GM12874 (cell line): ENCODE data around the gene BUB1.

Source experiments
- TF ChIP-seq, protein P1 (sequence below): IDR thresholded peaks from 2 replicates; pipeline ENCODE4 v1.5.1; 2011; ENCODE audit warnings: low read depth, mild to moderate bottlenecking, control low read depth, low read length, moderate library complexity; ENCODE audit not compliant: insufficient read depth

Gene BUB1

GRCh38 chr2:110645616-110646015 is 32.2 kb downstream of the BUB1 start:
- TF ChIP-seq, protein P1, sequence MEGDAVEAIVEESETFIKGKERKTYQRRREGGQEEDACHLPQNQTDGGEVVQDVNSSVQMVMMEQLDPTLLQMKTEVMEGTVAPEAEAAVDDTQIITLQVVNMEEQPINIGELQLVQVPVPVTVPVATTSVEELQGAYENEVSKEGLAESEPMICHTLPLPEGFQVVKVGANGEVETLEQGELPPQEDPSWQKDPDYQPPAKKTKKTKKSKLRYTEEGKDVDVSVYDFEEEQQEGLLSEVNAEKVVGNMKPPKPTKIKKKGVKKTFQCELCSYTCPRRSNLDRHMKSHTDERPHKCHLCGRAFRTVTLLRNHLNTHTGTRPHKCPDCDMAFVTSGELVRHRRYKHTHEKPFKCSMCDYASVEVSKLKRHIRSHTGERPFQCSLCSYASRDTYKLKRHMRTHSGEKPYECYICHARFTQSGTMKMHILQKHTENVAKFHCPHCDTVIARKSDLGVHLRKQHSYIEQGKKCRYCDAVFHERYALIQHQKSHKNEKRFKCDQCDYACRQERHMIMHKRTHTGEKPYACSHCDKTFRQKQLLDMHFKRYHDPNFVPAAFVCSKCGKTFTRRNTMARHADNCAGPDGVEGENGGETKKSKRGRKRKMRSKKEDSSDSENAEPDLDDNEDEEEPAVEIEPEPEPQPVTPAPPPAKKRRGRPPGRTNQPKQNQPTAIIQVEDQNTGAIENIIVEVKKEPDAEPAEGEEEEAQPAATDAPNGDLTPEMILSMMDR: no peak

- TF ChIP-seq, protein P1: no peak
Measured at GRCh38 chr2:110644357-110644756, 33.5 kb downstream of the BUB1 start.

GRCh38 chr2:110642360-110642759 is 35.5 kb downstream of the BUB1 start:
- TF ChIP-seq, protein P1: no peak

GRCh38 chr2:110639972-110640371 is 37.9 kb downstream of the BUB1 start:
- TF ChIP-seq, protein P1: no peak

DNA sequence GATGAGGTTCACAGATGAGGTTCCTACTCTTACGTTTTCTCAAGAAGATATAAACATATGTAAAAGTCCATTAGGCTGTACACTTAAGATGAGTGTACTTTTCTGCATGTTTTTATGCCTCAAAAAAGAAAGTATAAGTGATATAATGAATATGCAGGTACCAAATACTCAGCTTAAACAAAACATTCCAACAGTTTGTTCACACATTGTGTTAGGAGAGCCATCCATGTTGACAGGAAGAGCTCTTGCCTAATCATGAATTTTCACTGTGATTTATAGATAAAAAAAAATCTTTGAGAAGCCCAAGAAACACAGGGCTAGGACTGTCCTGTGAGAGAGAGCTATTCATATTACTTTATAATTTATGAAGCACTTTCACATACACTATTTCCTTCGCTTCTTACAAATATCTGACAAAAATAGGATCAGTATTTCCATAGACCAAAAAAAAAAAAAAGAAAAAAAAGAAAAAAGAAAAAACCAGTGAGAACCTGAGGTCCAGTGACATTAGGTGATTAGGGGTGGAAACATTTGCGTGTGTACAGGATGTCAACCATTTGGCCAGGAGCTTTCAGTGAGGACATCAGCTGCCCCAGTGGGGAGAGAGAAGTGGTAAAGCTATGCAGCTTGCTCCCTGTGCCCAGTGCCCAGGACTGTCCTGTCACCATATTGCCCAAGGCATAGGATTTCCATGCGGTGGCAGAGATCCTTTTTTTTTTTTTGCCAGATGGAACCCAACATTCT is 38.7 kb downstream of the BUB1 start:
- TF ChIP-seq, protein P1: no peak

DNA sequence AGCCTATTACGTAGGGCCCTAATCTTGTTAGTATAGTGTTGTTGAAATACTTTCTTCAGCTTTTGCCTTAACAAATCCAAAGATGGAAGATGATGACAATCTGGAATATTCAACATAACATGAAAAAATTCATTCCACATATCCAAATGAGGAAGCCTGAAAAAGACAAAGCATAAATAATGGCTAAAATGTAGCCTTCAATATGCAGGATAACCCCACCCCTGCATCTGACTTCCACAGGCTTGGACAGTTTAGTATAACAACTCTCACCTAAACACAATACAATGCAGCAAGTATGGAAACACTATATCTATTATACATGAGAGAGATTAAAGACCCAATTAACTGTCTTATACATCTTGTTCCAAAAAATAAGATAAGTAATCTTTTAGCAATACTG is 39.9 kb downstream of the BUB1 start:
- TF ChIP-seq, protein P1: no peak

- TF ChIP-seq, protein P1: no peak
Measured at GRCh38 chr2:110637093-110637492, 40.8 kb downstream of the BUB1 start.
